Prostate gland (tissue), 2 donors: ENCODE measurements around the gene HAO2. TPM values are rescaled to one million over a fixed set of nuclear protein-coding genes. Genes with fewer than 3 reads are reported as not detected.
"Not testable (repeated sequence)": the region's sequence is repeated elsewhere in the genome, so short reads cannot be mapped to it uniquely, and the experiment has no call there.

Source experiments
- DNase-seq: peaks from one replicate; pipeline ENCODE4 v3.0.0-alpha.2; 2019; ENCODE audit warnings: low spot score
- H3K27ac ChIP-seq, 2 donors: fragments of 200-600 bp; sonication (generic); 2 replicates each; pipeline ENCODE4 v1.5.1; 2017 to 2019
- H3K27me3 ChIP-seq: fragments of 200-600 bp; sonication (generic); replicated peaks from 2 replicates; pipeline ENCODE4 v1.5.1; 2019; ENCODE audit not compliant: insufficient read depth
- H3K36me3 ChIP-seq, 2 donors: fragments of 200-600 bp; sonication (generic); 1 replicate in 1 of 2; 2 replicates in 1 of 2; pipeline versions ENCODE4 v1.5.1 to v1.8.1; 2017 to 2019
- H3K4me1 ChIP-seq: fragments of 200-600 bp; sonication (generic); replicated peaks from 2 replicates; pipeline ENCODE4 v1.5.1; 2019
- H3K4me3 ChIP-seq, 2 donors: fragments of 200-600 bp; sonication (generic); 2 replicates each; pipeline ENCODE4 v1.5.1; 2017 to 2019
- H3K9me3 ChIP-seq: fragments of 200-600 bp; sonication (generic); 2 replicates; pipeline ENCODE4 v1.5.1; 2017
- CTCF ChIP-seq, 4 experiments: fragments of 200-600 bp in 2 of 4; fragments of 450-650 bp in 2 of 4; sonication (generic) in 2 of 4; IDR thresholded peaks; 1 replicate in 3 of 4; 2 replicates in 1 of 4; pipeline ENCODE4 v1.5.1; 2016 to 2019; ENCODE audit warnings: antibody characterized with exemption in 4 of 4, mild to moderate bottlenecking in 2 of 4, moderate library complexity in 2 of 4
- POLR2A ChIP-seq: fragments of 450-650 bp; IDR thresholded peaks from one replicate; pipeline ENCODE4 v1.6.1; 2016; ENCODE audit warnings: antibody characterized with exemption, mild to moderate bottlenecking
- POLR2AphosphoS5 ChIP-seq: sonication (generic); formaldehyde crosslinking; IDR thresholded peaks from one replicate; pipeline ENCODE4 v1.6.1; 2017; ENCODE audit warnings: antibody characterized with exemption
- WGBS: methylation state at CpG from one replicate; pipeline ENCODE4 v1.1.5; 2018; 5-methylcytosine and 5-hydroxymethylcytosine counted together
- intact Hi-C: fragments of 100-400 bp; cut with DNase I; formaldehyde crosslinking; loops from one replicate; pipeline ENCODE4 v1.14.2; 2022
- total RNA-seq, 2 donors: library from RNA; depleted of rRNA; stranded (reverse); fragments of >200 nt; gene quantifications; one replicate each; pipeline ENCODE4 v1.1.0, GENCODE V29; 2016

HAO2 gene
- total RNA-seq, 2 donors from 2014 or later = not detected

GRCh38 chr1:119348941-119349340, 19.6 kb upstream of the HAO2 start:
- Histone ChIP-seq H3K4me1 (no peaks in the 10 kb centered on the region), H3K27ac (no peak overlapping the region), H3K27me3 (no peaks in the 10 kb centered on the region), H3K9me3 (no peaks in the 10 kb centered on the region), H3K4me3 (no peak overlapping the region), H3K36me3 (no peaks in the 10 kb centered on the region)
- WGBS = 96% methylated on average over 4 of the region's 4 CpGs
- TF ChIP-seq POLR2A = no peak
- no peak for TF ChIP-seq POLR2AphosphoS5
- TF ChIP-seq CTCF (IDR thresholded peaks at IDR 0.05) = no peak
- intact Hi-C loops = no loop called here
- no peak for DNase-seq

- intact Hi-C loops, H3K4me1 ChIP-seq, H3K27me3 ChIP-seq, H3K27ac ChIP-seq, H3K9me3 ChIP-seq, H3K4me3 ChIP-seq, H3K36me3 ChIP-seq, DNase-seq: not testable (repeated sequence)
- 91% methylated on average over 2 of the region's 2 CpGs for WGBS
Observed at GRCh38 chr1:119350866-119351265, 17.7 kb upstream of the HAO2 start.

GRCh38 chr1:119351997-119352396, 16.6 kb upstream of the HAO2 start:
- Histone ChIP-seq H3K9me3 (no peaks in the 10 kb centered on the region), H3K27me3 (no peaks in the 10 kb centered on the region), H3K4me1 (no peaks in the 10 kb centered on the region), H3K27ac (no peak overlapping the region), H3K36me3 (no peaks in the 10 kb centered on the region), H3K4me3 (no peak overlapping the region)
- WGBS = 91% methylated on average over 1 of the region's 1 CpG
- intact Hi-C loops = no loop called here
- no peak for TF ChIP-seq CTCF (IDR thresholded peaks at IDR 0.05)
- no peak for TF ChIP-seq POLR2A
- TF ChIP-seq POLR2AphosphoS5 = no peak
- no peak for DNase-seq

- TF ChIP-seq CTCF (IDR thresholded peaks at IDR 0.05) (no peak), POLR2A (no peak), POLR2AphosphoS5 (no peak)
- no peaks in the 10 kb centered on the region for H3K9me3 ChIP-seq
- H3K4me3 ChIP-seq = no peak overlapping the region
- no peaks in the 10 kb centered on the region for H3K4me1 ChIP-seq
- H3K36me3 ChIP-seq = no peaks in the 10 kb centered on the region
- 94% methylated on average over 3 of the region's 3 CpGs for WGBS
- DNase-seq = no peak
- intact Hi-C loops = no loop called here
- no peak overlapping the region for H3K27ac ChIP-seq
- no peaks in the 10 kb centered on the region for H3K27me3 ChIP-seq
Observed at GRCh38 chr1:119353836-119354235, 14.7 kb upstream of the HAO2 start.

- H3K27ac ChIP-seq = no peak overlapping the region
- 41% methylated on average over 4 of the region's 4 CpGs for whole genome bisulfite sequencing
- TF ChIP-seq POLR2AphosphoS5 (no peak), CTCF (IDR thresholded peaks at IDR 0.05) (no peak), POLR2A (no peak)
- H3K4me3 ChIP-seq = no peak overlapping the region
- DNase-seq = peak; percentile 53
- no peaks in the 10 kb centered on the region for H3K4me1 ChIP-seq
- no peaks in the 10 kb centered on the region for H3K36me3 ChIP-seq
- H3K27me3 ChIP-seq = no peaks in the 10 kb centered on the region
- intact Hi-C loops = no loop called here
- H3K9me3 ChIP-seq = no peaks in the 10 kb centered on the region
Observed at GRCh38 chr1:119358636-119359035, 9.9 kb upstream of the HAO2 start.
